ENCODE measurements around the gene TANC1. TPM values are rescaled to one million over a fixed set of nuclear protein-coding genes. Genes with fewer than 3 reads are reported as not detected.

The TANC1 gene
- total and polyA plus RNA-seq, 4 donors, result 7.8 to 58.3 (median 48.0) TPM

- Histone ChIP-seq H3K9me3 (ENCODE audit: control insufficient read depth, low read length) (no peaks in the 10 kb centered on the region), H3K27ac (ENCODE audit: low read depth in 1 of 2, low read length in 2 of 2) (no peak overlapping the region), H3K36me3 (ENCODE audit: control insufficient read depth in 1 of 2, insufficient read depth in 2 of 2, low read length in 1 of 2) (no peaks in the 10 kb centered on the region), H3K4me3 (ENCODE audit: low read length in 2 of 2) (no peak overlapping the region), H3K27me3 (ENCODE audit: control insufficient read depth in 1 of 2, insufficient read depth in 2 of 2, low read length in 1 of 2) (no peaks in the 10 kb centered on the region), H3K4me1 (ENCODE audit: control insufficient read depth in 1 of 2, insufficient read depth in 2 of 2, low read length in 2 of 2) (peaks cover 2 to 4% of the 10 kb centered on the region in 2 donors)
- DNase-seq (no peak), ATAC-seq (ENCODE audit: low FRiP score) (no peak)
- intact Hi-C loops (cut with DNase I), result no loop called here
- 85 to 87% methylated on average over 4 of the region's 4 CpGs for WGBS, 2 donors
These were observed 113.7 kb downstream of the TANC1 start for GRCh38 chr2:159082119-159082518.

- ATAC-seq (ENCODE audit: low FRiP score) (peak; percentile 62), DNase-seq (no peak)
- peaks cover 0 to 2% of the 10 kb centered on the region in 2 donors for H3K4me1 ChIP-seq (ENCODE audit: control insufficient read depth in 1 of 2, insufficient read depth in 2 of 2, low read length in 2 of 2)
- H3K36me3 ChIP-seq (ENCODE audit: control insufficient read depth in 1 of 2, insufficient read depth in 2 of 2, low read length in 1 of 2), result no peaks in the 10 kb centered on the region
- H3K9me3 ChIP-seq (ENCODE audit: control insufficient read depth, low read length), result no peaks in the 10 kb centered on the region
- intact Hi-C loops (cut with DNase I), result no loop called here
- H3K27ac ChIP-seq (ENCODE audit: low read depth in 1 of 2, low read length in 2 of 2), result peak overlapping the region; percentile 55 to 68
- 32 to 40% methylated on average over 7 of the region's 7 CpGs for WGBS, 2 donors
- no peak overlapping the region for H3K4me3 ChIP-seq (ENCODE audit: low read length in 2 of 2)
- H3K27me3 ChIP-seq (ENCODE audit: control insufficient read depth in 1 of 2, insufficient read depth in 2 of 2, low read length in 1 of 2), result no peaks in the 10 kb centered on the region
These were observed 116.2 kb downstream of the TANC1 start for GRCh38 chr2:159084384-159085370.

GRCh38 chr2:159086342-159086741 is 117.9 kb downstream of the TANC1 start:
- WGBS, 2 donors, result 0 to 19% methylated on average over 1 of the region's 1 CpG
- no peaks in the 10 kb centered on the region for H3K36me3 ChIP-seq (ENCODE audit: control insufficient read depth in 1 of 2, insufficient read depth in 2 of 2, low read length in 1 of 2)
- H3K4me3 ChIP-seq (ENCODE audit: low read length in 2 of 2), result no peak overlapping the region
- intact Hi-C loops (cut with DNase I), result no loop called here
- peak overlapping the region in 1 of 2 donors; percentile 78 for H3K27ac ChIP-seq (ENCODE audit: low read depth in 1 of 2, low read length in 2 of 2)
- no peaks in the 10 kb centered on the region for H3K9me3 ChIP-seq (ENCODE audit: control insufficient read depth, low read length)
- no peaks in the 10 kb centered on the region for H3K27me3 ChIP-seq (ENCODE audit: control insufficient read depth in 1 of 2, insufficient read depth in 2 of 2, low read length in 1 of 2)
- no peak for ATAC-seq (ENCODE audit: low FRiP score)
- DNase-seq, result no peak
- H3K4me1 ChIP-seq (ENCODE audit: control insufficient read depth in 1 of 2, insufficient read depth in 2 of 2, low read length in 2 of 2), result peaks cover 0 to 2% of the 10 kb centered on the region in 2 donors

- H3K36me3 ChIP-seq (ENCODE audit: control insufficient read depth in 1 of 2, insufficient read depth in 2 of 2, low read length in 1 of 2), result no peaks in the 10 kb centered on the region
- no peaks in the 10 kb centered on the region for H3K27me3 ChIP-seq (ENCODE audit: control insufficient read depth in 1 of 2, insufficient read depth in 2 of 2, low read length in 1 of 2)
These were observed 118.4 kb downstream of the TANC1 start for GRCh38 chr2:159086826-159087225.

GRCh38 chr2:159088906-159089305 is 120.5 kb downstream of the TANC1 start:
- Histone ChIP-seq H3K36me3 (ENCODE audit: control insufficient read depth in 1 of 2, insufficient read depth in 2 of 2, low read length in 1 of 2) (no peaks in the 10 kb centered on the region), H3K9me3 (ENCODE audit: control insufficient read depth, low read length) (no peaks in the 10 kb centered on the region), H3K4me3 (ENCODE audit: low read length in 2 of 2) (no peak overlapping the region), H3K27ac (ENCODE audit: low read depth in 1 of 2, low read length in 2 of 2) (peak overlapping the region; percentile 45 to 92), H3K4me1 (ENCODE audit: control insufficient read depth in 1 of 2, insufficient read depth in 2 of 2, low read length in 2 of 2) (peaks cover 2 to 11% of the 10 kb centered on the region in 2 donors), H3K27me3 (ENCODE audit: control insufficient read depth in 1 of 2, insufficient read depth in 2 of 2, low read length in 1 of 2) (no peaks in the 10 kb centered on the region)
- intact Hi-C loops (cut with DNase I), result no loop called here
- WGBS, 2 donors, result 49 to 50% methylated on average over 1 of the region's 1 CpG
- DNase-seq (no peak), ATAC-seq (ENCODE audit: low FRiP score) (no peak)

More at GRCh38 chr2:159086826-159087225, 118.4 kb downstream of the TANC1 start:
- H3K4me3 ChIP-seq (ENCODE audit: low read length in 2 of 2), result no peak overlapping the region
- H3K9me3 ChIP-seq (ENCODE audit: control insufficient read depth, low read length), result no peaks in the 10 kb centered on the region
- ATAC-seq (ENCODE audit: low FRiP score) (no peak), DNase-seq (no peak)
- WGBS, 2 donors, result 16 to 34% methylated on average over 4 of the region's 4 CpGs
- peaks cover 0 to 2% of the 10 kb centered on the region in 2 donors for H3K4me1 ChIP-seq (ENCODE audit: control insufficient read depth in 1 of 2, insufficient read depth in 2 of 2, low read length in 2 of 2)
- intact Hi-C loops (cut with DNase I), result no loop called here
- H3K27ac ChIP-seq (ENCODE audit: low read depth in 1 of 2, low read length in 2 of 2), result peak overlapping the region in 1 of 2 donors; percentile 54

- intact Hi-C loops (cut with DNase I), result no loop called here
- 5 to 9% methylated on average over 3 of the region's 3 CpGs for WGBS, 2 donors
- no peak for DNase-seq
- Histone ChIP-seq H3K9me3 (ENCODE audit: control insufficient read depth, low read length) (no peaks in the 10 kb centered on the region), H3K36me3 (ENCODE audit: control insufficient read depth in 1 of 2, insufficient read depth in 2 of 2, low read length in 1 of 2) (no peaks in the 10 kb centered on the region), H3K4me1 (ENCODE audit: control insufficient read depth in 1 of 2, insufficient read depth in 2 of 2, low read length in 2 of 2) (peaks cover 4 to 13% of the 10 kb centered on the region in 2 donors), H3K27ac (ENCODE audit: low read depth in 1 of 2, low read length in 2 of 2) (peak overlapping the region; percentile 45 to 92), H3K27me3 (ENCODE audit: control insufficient read depth in 1 of 2, insufficient read depth in 2 of 2, low read length in 1 of 2) (no peaks in the 10 kb centered on the region), H3K4me3 (ENCODE audit: low read length in 2 of 2) (no peak overlapping the region)
- peak; percentile 20 for ATAC-seq (ENCODE audit: low FRiP score)
These were observed 121.1 kb downstream of the TANC1 start for GRCh38 chr2:159089543-159089942.

GRCh38 chr2:159090514-159091201 is 122.2 kb downstream of the TANC1 start:
- 6 to 9% methylated on average over 11 of the region's 11 CpGs for WGBS, 2 donors
- DNase-seq (no peak), ATAC-seq (ENCODE audit: low FRiP score) (peak; percentile 68)
- H3K4me3 ChIP-seq (ENCODE audit: low read length in 2 of 2), result no peak overlapping the region
- H3K9me3 ChIP-seq (ENCODE audit: control insufficient read depth, low read length), result no peaks in the 10 kb centered on the region
- H3K27ac ChIP-seq (ENCODE audit: low read depth in 1 of 2, low read length in 2 of 2), result peak overlapping the region; percentile 87 to 99
- no peaks in the 10 kb centered on the region for H3K27me3 ChIP-seq (ENCODE audit: control insufficient read depth in 1 of 2, insufficient read depth in 2 of 2, low read length in 1 of 2)
- intact Hi-C loops (cut with DNase I), result loop anchor here (10.0 kb wide), 2 partner anchors 46 to 116 kb away; no protein-coding TSS in a partner anchor
- peaks cover 4 to 13% of the 10 kb centered on the region in 2 donors for H3K4me1 ChIP-seq (ENCODE audit: control insufficient read depth in 1 of 2, insufficient read depth in 2 of 2, low read length in 2 of 2)
- no peaks in the 10 kb centered on the region for H3K36me3 ChIP-seq (ENCODE audit: control insufficient read depth in 1 of 2, insufficient read depth in 2 of 2, low read length in 1 of 2)

GRCh38 chr2:159091381-159091780 is 122.9 kb downstream of the TANC1 start:
- intact Hi-C loops (cut with DNase I), result loop anchor here (10.0 kb wide), 2 partner anchors 47 to 117 kb away; no protein-coding TSS in a partner anchor
- no peak for DNase-seq
- no peaks in the 10 kb centered on the region for H3K9me3 ChIP-seq (ENCODE audit: control insufficient read depth, low read length)
- H3K27ac ChIP-seq (ENCODE audit: low read depth in 1 of 2, low read length in 2 of 2), result peak overlapping the region; percentile 87
- peaks cover 6 to 13% of the 10 kb centered on the region in 2 donors for H3K4me1 ChIP-seq (ENCODE audit: control insufficient read depth in 1 of 2, insufficient read depth in 2 of 2, low read length in 2 of 2)
- H3K4me3 ChIP-seq (ENCODE audit: low read length in 2 of 2), result no peak overlapping the region
- H3K27me3 ChIP-seq (ENCODE audit: control insufficient read depth in 1 of 2, insufficient read depth in 2 of 2, low read length in 1 of 2), result no peaks in the 10 kb centered on the region
- WGBS, 2 donors, result 1 to 3% methylated on average over 2 of the region's 2 CpGs
- peak; percentile 50 for ATAC-seq (ENCODE audit: low FRiP score)
- H3K36me3 ChIP-seq (ENCODE audit: control insufficient read depth in 1 of 2, insufficient read depth in 2 of 2, low read length in 1 of 2), result no peaks in the 10 kb centered on the region
